NCI-H748 (cell line): ENCODE data around the gene USF2.
A peak's percentile ranks its signal among the peaks of the same experiment; 100 is the strongest.
"Not testable (repeated sequence)": the region's sequence is repeated elsewhere in the genome, so short reads cannot be mapped to it uniquely, and the experiment has no call there.

Source experiments
- DNase-seq: peaks from one replicate; lab custom pipeline; 2025; ENCODE audit not compliant: unreplicated experiment; lab: John Stamatoyannopoulos, UW

Gene USF2

DNA sequence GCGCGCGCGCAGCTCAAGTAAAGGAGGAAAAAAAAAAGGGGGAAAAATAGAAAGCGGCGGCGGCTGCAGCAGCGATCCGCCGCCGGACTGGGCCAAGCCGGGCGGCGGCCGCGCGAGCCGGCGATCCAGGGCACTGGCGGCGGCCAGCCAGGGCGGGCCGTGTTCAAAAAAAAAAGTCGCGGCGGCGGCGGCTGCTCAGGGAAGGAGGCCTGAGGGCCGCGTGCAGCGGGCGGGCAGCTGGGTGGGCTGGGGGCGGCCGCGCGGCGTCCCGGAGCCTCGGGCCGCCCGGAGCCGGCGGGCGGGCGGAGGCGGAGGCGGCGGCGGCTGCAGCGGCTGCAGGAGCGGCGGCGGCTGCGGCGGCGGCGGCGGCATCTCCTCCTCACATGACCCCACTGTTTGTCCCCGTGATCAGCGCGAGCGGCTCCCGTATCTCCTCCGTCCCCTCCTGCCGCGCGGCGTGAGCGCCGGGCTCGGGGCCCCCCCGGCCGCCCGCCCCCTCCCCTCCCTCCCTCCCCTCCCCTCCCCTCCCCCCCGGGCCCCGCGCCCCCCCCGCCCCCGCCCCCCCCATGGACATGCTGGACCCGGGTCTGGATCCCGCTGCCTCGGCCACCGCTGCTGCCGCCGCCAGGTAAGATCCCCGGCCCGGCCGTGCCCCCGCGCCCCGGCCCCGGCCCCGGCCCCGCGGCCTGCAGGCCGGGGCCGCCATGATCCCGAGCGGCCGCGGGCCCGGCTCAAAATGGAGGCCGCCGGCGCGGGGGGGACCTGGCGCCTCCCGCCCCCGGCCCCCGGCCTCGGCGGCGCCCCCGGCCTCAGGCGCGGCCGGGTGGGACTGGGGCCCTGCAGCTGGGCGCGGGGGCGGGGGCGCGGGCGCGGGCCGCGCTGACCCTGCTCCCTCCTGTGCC lies at the start of gene USF2:
Gene USF2, plus strand, starts transcription at position 427 of the 902 bp plus-strand sequence. Its CDS starts 140 bp downstream, at position 567.
- peak; percentile 85 for DNase-seq

DNA sequence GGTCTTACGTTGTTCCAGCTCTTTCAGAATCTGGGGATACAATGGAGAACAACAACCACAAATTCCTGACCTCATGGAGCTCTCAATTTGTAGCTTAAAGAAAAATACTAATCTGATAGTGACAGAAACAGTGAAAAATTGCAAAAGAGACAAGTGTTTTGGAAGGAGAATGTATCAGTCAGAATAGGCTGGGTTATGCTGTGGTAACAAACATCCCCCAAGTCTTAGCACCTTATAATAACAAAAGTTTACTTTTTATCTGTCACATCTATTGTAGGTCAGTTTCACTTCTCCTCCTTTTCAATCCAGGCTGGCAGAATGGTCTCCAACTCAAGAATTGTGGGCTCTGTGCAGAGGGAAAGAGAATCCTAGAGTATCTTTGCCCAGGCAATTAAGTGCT lies 49.8 kb upstream of the USF2 start:
- no peak for DNase-seq

GRCh38 chr19:35220315-35220921 lies 48.3 kb upstream of the USF2 start:
- no peak for DNase-seq

DNA sequence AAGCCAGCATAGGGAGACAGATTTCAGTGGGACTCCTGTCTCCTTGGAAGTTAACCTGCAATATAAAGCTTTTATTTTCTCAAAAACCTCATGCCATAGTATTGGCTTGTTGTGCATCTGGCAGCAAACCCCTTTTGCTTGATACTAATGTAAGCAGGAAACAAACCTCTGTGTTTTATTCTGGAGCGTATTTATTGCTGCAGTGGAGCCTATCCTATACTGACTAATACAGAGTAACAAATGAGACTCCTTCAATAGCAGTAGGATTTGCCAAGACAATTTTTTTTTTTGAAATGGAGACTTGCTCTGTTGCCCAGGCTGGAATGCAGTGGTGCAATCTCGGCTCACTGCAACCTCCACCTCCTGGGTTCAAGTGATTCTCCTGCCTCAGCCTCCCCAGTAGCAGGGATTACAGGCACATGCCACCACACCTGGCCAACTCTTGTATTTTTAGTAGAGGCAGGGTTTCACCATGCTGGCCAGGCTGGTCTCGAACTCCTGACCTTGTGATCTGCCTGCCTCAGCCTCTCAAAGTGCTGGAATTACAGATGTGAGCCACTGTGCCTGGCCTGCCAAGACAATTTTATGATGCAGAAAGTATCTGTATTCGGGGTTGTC lies 47.7 kb upstream of the USF2 start:
- DNase-seq, result not testable (repeated sequence)

- no peak for DNase-seq
Measured at GRCh38 chr19:35222373-35223015, 46.3 kb upstream of the USF2 start.

- DNase-seq, result no peak
Measured at GRCh38 chr19:35223084-35223790, 45.5 kb upstream of the USF2 start.

GRCh38 chr19:35223862-35224505 lies 44.8 kb upstream of the USF2 start:
- no peak for DNase-seq

- peak; percentile 36 for DNase-seq
Measured at GRCh38 chr19:35224681-35225571, 43.8 kb upstream of the USF2 start.

DNA sequence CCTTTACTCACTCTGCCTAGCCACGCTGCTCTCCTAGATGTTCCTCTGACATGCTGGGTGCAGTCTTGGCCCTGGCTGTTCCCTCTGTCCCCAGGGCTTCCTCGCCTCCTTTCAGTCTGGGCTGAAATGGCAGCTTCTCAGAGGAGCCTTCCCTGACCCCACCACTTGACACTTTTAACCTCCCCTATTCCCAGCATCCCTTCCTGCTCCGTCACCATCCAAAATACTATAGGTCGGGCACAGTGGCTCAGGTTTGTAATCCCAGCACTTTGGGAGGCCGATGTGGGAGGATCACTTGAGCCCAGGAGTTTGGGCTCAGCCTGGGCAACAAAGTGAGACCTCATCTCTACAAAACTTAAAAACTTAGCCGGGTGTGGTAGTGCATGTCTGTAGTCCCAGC lies 42.8 kb upstream of the USF2 start:
- DNase-seq, result no peak

DNA sequence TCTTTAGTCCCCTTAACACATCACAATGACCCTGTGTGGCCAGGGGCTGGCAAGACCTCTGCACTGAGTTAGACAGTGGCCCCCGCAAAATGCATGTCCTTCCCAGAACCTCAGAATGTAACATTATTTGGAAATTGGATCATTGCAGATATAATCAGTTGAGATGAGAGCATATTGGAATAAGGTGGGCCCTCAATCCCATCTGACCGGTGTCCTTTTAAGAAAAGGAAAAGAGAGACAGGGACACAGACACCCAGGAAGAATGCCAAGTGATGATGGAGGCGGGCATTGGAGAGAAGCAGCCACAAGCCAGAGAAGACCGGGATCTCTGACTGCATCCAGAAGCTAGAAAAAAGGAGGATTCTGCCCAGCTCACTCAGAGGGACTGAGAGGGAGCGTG lies 42.0 kb upstream of the USF2 start:
- no peak for DNase-seq

GRCh38 chr19:35228177-35228930 lies 40.4 kb upstream of the USF2 start, which contains the start of gene FAM187B:
Gene FAM187B, minus strand, starts transcription at chr19:35228739. Its CDS starts 59 bp downstream, at chr19:35228680.
- no peak for DNase-seq

- DNase-seq, result no peak
Measured at GRCh38 chr19:35229601-35230000, 39.2 kb upstream of the USF2 start.

DNA sequence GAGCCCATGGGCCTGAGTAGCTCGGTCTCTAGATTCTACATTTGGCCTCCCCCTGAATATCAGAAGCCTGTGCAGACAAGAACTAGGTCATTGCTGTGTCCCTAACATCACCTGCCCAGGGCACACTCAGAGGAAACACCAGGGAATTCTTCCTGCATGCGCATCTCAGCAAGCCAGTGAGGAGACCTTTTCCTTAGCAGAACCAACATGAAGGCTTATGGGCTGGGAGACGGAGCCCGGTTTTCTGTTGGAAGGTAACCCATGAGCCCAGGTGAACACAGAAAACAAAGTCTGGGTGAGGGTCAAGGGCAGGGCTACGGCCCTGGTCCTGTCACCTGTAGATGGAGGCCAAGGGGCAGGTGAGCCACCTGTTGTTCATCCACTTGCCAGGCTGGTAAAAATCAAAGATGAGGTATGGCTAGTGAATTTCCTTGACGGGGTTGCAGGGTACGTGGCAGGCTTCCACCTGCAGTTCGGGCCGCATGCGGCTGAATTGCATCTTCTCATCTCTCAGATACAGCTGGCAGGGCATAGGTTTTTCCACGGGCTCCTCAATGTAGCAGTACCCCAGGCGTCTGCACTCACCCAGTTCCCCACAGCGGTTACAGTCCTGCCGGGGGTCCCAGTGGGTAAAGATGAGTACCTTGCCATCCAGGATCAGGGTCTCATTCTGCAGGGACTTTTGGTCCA lies 36.7 kb upstream of the USF2 start:
- DNase-seq, result no peak

DNA sequence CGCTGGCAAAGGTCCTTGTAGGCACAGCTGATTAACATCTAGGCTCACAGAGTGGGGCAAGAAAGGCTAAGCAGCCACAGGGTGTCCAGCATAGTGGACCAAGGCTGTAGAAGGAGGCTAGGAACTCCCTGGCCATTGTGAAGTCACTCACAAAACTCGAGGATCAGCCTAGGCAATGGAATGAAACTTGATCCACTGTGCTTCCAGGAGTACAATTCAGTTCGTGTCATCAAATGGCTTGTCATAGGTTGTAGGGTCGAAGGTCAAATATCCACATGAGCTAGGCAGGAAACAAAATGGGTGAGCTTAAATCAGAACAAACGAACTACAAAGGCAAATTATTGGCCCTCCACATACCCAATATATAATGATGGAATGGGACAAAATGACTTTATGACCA lies 35.9 kb upstream of the USF2 start:
- DNase-seq, result no peak

- DNase-seq, result peak; percentile 68
Measured at GRCh38 chr19:35236638-35237400, 31.9 kb upstream of the USF2 start.

DNA sequence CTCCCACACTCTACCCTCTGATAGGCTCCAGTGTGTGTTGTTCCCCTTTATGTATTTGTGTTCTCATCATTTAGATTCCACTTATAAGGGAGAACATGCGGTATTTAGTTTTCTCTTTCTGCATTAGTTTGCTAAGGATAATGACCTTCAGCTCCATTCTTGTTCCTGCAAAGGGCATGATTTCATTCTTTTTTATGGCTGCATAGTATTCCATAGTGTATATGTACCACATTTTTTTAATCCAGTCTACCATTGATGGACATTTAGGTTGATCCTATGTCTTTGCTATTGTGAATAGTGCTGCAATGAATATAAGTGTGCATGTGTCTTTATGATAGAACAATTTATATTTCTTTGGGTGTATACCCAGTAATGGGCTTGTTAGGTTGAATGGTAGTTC lies 29.2 kb upstream of the USF2 start:
- DNase-seq, result not testable (repeated sequence)

- DNase-seq, result no peak
Measured at GRCh38 chr19:35240327-35240726, 28.4 kb upstream of the USF2 start.
